DMS53 (cell line): ENCODE data around the gene OTOR.

Source experiments
- DNase-seq: peaks from one replicate; lab custom pipeline; 2025; lab: John Stamatoyannopoulos, UW

Gene OTOR

GRCh38 chr20:16749573-16749972 is 1.4 kb downstream of the OTOR start:
- DNase-seq: no peak

- no peak for DNase-seq
These were observed 3.9 kb downstream of the OTOR start for GRCh38 chr20:16752082-16752481.

GRCh38 chr20:16752901-16753300 is 4.7 kb downstream of the OTOR start:
- no peak for DNase-seq

- no peak for DNase-seq
These were observed 10.5 kb downstream of the OTOR start for GRCh38 chr20:16758454-16759180.

- DNase-seq: no peak
These were observed 11.0 kb downstream of the OTOR start for GRCh38 chr20:16759181-16759563.

- DNase-seq: peak; percentile 42
These were observed 12.5 kb downstream of the OTOR start for GRCh38 chr20:16760431-16761304.

- peak; percentile 88 for DNase-seq
These were observed 13.2 kb downstream of the OTOR start for GRCh38 chr20:16761305-16761829.

GRCh38 chr20:16764560-16764959 is 16.4 kb downstream of the OTOR start:
- no peak for DNase-seq

- peak; percentile 39 for DNase-seq
These were observed 23.1 kb downstream of the OTOR start for GRCh38 chr20:16771213-16771612.

- DNase-seq: no peak
These were observed 27.8 kb downstream of the OTOR start for GRCh38 chr20:16775961-16776360.

- DNase-seq: no peak
These were observed 29.0 kb downstream of the OTOR start for GRCh38 chr20:16777126-16777525.

GRCh38 chr20:16778159-16778558 is 30.0 kb downstream of the OTOR start:
- DNase-seq: no peak

GRCh38 chr20:16781496-16781895 is 33.3 kb downstream of the OTOR start:
- no peak for DNase-seq

GRCh38 chr20:16785226-16785625 is 37.1 kb downstream of the OTOR start:
- no peak for DNase-seq
